ENCODE results near the gene RILPL1.
A peak's percentile ranks its signal among the peaks of the same experiment; 100 is the strongest.
"Not testable (repeated sequence)": the region's sequence is repeated elsewhere in the genome, so short reads cannot be mapped to it uniquely, and the experiment has no call there.

RILPL1 gene

DNA sequence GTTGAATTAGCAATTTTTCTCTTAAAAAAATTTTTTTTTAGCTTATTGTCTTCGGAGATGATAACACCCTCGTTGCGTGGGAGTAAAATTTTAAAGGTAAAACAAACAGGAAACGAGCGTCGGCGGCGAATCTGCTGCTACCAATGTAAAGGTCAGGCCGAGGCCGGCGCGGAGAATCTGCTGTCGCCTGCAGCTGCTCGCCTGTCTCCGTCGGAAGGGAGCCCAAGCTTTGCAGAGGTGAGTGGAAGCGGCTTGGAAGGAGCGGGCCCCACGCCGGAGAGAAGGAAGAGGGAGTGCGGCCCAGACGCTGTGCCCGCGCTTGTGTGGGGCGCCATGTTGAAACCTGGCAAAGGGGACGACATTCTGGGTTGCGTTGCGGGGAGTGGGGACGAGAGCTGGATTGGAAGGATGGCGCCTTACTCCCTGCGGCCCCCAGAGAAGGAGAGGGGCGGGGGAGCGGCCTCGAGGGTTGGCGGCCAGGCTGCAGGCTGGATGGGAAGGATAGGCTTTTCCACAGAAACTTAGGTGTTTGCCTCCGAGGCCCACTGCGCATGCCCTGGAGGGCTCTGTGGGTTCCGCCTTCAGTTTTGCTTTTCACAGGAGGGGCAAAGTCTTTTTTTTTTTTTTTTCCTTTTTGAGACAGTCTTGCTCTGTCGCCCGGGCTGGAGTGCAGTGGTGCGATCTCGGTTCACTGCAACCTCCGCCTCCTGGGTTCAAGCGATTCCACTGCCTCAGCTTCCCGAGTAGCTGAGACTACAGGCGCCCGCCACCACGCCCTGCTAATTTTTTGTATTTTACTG lies 75.3 kb downstream of the RILPL1 start, which contains the start of gene SNRNP35:
TSS of gene SNRNP35 (plus strand) at position 160 of the 800 bp plus-strand sequence. CDS start 7,402 bp downstream, outside the sequence.
- no peak for DNase-seq

DNA sequence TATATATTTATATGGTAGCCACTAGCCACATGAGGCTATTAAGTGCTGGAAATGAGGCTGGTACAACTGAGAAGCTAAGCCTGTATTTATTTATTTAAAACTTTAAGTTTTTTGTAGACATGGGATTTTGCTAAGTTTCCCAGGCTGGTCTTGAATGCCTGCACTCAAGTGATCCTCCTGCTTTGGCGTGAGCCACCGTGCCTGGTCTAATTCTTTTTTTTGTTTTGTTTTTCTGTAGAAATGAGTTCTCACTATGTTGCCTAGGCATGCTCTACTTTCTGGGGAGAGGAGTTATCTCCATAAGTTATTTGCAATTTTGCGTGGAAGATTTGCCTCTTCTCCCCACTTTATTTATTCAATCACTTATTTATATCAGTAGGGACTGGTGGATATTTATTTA lies 80.4 kb downstream of the RILPL1 start:
- no peak for DNase-seq

DNA sequence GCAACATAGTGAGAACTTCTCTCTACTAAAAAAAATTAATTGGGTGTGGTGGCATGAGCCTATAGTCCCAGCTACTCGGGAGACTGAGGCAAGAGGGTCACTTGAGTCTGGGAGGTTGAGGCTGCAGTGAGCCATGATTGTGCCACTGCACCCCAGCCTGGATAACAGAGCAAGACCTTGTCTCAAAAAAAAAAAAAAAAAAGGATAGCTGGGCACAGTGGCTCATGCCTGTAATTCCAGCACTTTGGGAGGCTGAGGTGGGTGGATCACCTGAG lies 81.3 kb downstream of the RILPL1 start:
- not testable (repeated sequence) for DNase-seq

DNA sequence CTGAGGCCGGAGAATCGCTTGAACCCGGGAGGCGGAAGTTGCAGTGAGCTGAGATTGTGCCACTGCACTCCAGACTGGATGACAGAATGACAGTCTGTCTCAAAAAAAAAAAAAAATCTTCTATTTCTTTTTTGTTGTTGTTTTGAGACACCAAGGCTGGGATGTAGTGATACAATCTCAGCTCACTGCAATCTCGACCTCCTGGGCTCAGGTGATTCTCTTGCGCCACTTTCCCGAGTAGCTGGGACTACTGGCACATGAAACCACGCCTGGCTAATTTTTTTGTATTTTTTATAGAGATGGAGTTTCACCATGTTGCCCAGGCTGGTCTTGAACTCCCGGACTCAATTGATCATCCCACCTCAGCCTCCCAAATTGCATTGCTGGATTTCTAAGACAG lies 82.9 kb downstream of the RILPL1 start:
- DNase-seq = no peak

DNA sequence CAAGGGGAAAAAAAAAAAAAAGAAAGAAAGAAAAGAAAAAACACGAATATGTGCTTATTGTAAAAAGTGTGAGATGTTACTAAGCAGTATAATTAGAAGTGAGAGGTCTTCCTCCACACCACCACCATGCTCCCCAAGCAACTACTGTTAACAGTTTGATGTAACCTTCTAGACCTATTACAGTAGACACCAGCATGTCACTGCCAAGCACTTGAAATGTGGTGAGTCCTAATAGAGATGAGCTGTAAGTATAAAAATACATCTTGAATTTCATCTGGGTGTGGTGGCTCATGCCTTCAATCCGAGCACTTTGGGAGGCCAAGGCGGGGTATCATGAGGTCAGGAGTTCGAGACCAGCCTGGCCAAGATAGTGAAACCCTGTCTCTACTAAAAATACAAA lies 83.7 kb downstream of the RILPL1 start:
- DNase-seq = no peak

DNA sequence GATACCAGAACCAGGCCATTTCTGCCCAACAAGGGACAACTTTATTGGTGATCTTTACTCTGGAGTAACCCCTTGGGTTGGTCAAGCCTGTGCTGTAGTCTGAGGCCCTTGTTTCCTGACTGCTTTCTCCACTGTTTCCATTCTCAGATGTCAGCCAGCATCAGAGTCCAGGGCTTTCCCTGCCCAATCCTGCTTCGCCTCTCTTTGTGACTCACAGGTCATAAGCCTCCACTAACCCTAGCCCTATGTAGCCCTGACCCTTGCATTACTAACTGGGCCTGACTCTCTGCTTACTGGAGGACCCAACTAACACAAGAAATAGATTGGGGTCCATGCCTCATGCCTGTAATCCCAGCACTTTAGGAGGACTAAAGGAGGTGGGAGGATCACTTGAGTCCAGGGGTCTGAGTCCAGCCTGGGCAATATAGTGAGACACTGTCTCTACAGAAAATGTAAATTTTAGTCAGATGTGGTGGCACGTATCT lies 84.2 kb downstream of the RILPL1 start:
- no peak for DNase-seq

DNA sequence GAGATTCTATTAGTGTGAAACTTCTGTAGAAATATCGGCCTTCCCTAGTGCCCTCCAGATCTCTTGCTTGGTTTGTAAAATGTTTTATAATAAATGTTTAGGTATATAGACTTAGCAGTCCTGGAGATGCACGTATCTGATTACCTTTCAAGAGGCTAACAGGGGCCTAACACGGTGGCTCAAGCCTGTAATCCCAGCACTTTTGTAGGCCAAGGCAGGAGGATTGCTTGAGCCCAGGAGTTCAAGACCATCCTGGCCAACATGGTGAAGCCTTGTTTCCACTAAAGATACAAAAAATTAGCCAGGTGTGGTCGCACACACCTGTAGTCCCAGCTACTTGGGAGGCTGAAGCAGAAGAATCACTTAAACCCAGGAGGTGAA lies 87.2 kb downstream of the RILPL1 start:
- no peak for DNase-seq

DNA sequence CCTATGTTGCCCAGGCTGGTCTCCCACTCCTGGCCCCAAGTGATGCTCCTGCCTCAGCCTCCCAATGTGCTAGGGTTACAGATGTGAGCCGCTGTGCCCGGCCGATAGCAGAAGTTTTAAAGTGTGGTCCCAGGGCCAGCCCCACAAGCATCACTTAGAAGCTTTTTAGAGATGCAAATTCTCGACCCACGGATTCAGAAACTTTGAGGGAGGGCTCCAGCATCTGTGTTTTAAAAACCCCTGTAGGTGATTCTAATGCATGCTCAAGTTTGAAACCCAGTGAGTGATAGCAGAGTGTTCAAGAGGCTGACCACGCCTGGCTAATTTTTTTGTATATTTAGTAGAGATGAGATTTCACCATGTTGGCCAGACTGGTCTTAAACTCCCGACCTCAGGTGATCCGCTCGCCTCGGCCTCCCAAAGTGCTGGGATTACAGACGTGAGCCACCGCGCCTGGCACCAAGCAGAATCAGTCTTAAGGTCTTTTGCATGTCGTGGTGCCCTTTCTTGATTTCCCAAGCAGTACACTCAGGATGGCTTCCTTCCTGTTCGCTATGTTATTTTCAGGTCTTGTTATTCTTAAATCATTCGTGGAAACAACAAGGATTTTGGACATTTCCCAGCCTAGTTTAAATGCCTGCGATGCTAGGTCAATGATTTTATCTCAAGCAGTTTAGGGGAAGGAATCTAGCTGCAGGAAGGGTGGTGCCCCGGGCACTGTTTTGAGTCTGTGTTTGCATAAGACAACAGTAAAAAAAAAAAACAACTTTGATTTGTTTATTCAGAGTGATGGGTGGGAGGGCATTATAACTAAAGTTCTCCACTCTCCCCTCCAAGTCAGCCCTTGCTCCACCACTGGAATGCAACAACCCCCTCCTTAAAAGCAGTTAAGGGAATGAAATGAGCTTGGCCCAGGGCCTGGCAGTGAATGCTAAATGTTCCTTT lies 87.9 kb downstream of the RILPL1 start:
- DNase-seq = no peak

DNA sequence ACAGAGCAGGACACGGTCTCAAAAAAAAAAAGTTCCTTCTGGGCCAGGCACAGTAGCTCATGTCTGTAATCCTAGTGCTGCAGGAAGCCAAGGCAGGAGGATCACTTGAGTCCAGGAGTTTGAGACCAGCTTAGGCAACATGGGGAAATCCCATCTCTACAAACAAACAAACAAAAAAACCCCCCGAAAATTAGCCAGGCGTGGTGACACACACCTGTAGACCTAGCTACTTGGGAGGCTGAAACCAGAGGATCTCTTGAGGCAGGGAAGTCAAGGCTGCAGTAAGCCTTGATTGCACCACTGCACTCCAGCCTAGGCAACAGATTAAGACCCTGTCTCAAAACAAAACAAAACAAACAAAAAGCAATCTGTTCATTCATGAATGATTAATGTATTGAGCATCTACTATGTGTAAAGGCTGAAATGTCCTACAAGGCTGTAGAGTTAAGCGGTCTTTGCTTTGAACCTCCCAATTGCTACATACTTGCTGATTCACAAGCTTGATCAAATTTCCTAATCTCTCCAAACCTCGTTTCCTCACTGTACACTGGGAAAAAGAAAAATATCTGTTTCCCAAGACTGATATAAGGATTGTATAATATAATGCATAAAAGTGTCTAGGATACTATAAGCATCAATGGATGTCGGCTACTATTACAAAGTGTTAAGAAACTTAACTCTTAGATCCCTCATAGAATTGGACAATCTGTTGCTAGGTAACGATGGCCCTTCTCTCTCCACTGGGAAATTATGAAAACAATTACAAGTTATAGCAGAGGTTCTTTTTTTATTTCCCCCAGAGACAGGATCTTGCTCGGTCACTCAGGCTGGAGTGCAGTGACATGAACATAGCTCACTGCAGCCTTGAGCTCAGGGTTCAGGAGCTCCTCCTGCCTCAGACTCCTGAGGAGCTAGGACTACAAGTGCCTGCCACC lies 89.2 kb downstream of the RILPL1 start:
- DNase-seq = no peak

DNA sequence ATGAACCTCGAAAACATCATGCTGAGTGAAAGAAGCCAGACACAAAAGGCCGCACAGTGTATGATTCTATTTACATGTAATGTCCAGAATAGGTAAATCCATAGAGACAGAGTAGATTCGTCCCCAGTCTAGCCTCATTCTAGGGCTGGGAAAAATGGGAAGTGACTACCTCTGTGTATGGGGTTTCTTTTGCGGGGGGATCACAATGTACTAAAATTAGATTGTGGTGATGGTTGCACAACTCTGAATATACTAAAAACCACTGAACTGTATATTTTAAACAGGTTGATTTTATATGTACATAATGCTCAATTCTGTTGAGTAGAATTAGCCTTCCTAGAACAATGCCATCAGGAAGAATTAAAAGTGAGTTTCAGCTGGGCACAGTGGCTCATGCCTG lies 90.7 kb downstream of the RILPL1 start:
- DNase-seq = no peak

DNA sequence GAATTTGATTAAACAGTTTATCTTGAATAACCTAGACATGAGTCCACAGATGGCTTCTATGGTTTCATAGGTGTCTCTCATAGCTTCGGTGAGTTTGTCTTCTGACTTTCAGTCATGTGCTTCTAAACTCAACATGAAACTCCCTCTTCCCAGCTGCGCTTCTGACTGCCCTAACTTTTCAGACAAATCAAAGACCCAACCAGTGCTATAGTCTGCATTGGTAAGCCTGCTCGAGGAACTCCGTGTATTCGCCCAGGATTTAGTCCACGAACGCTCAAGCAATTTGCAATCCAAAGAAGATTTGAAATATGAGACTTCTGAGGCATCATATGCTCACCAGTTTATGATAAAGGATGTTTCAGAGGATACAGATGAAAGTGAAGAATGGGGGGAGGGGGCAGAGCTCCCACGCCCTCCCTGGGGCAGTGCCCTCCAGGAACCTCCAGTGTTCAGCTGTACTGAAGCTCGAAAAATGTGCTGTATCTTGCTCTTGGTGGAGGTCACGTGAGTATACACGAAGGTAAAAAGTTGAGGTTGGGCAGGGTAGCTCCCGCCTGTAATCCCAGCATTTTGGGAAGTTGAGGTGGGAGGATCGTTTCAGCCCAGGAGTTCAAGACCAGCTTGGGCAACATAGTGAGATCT lies 91.9 kb downstream of the RILPL1 start:
- no peak for DNase-seq

DNA sequence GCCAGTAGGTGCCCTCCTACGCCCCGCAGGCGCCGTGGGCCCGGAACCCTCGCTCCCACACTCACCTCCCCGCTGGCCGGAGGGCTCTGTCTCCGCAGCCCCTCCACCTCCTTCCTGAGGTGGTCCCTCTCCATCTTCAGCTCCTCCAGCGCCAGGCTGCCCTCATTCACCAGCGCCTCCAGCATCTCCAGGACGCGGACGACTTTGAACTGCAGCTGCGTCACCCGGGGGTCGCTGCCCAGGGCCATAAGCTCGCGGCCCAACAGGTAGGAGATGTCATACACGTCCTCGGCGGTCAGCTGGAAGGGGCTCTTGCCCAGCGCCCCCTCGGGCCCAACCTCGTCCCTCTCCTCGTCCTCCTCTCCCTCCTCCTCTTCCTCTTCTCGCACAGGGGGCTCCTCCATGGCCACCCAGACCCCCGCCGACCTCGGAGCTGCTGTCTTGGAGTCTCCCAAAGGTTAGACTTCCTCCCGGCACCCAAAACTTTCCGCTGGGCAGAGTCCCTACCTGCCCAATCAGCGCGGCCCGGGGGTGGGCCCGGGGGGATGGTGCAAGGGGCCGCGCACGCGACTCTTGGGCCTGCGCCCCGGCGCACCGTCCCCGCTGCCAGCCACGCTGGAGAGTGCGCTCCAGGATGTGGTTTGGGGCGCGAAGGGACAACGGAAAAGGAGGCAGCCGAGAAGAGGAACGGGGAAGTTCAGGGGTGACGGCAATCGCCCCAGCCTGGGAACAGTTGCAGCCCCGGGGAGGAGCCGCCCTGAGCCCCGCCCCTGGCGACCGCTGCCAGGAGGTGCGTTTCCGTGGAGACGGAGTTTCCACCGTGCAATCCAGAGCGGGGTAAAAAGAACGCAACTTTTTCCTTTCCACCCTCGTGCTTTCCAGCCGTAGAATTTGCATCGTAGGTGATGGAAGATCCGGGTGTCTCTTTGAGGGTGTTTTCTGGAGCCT lies 97.2 kb downstream of the RILPL1 start, which contains the start of gene RILPL2:
TSS of gene RILPL2 (minus strand) at position 668 of the 948 bp plus-strand sequence. CDS start at position 404, 264 bp downstream.
- DNase-seq = peak; percentile 69

DNA sequence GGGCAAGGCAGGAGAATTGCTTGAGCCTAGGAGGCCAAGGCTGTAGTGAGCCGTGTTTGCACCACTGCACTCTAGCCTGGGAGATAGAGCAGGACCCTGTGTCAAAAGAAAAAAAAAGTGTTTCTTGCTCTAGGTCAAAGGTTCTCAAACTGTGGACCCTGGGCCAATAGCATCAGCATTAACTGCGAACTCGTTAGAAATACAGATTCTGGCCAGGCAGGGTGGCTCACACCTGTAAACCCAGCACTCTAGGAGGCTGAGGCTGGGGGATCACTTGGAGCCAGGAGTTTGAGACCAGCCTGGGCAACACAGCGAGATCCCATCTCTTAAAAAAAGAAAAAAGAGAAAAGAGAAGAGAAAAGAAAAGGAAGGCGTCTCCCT lies 97.9 kb downstream of the RILPL1 start:
- no peak for DNase-seq

DNA sequence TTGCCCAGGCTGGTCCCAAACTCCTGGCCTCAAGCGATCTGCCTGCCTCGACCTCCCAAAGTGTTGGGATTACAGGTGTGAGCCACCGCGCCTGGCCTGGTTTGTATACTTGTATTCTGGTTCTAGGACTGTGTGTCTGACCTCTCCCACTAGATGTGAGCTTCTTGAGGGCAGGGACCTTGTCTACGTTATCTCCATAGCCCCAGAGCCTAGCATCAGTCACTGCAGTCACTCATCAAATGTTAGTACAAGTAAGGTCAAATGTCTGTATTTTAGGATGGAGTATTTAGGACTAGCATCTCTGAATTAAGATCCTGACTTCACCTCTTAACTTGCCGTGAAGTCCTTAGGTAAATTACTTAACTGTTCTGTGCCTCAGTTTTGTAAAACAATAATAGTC lies 99.9 kb downstream of the RILPL1 start:
- no peak for DNase-seq

DNA sequence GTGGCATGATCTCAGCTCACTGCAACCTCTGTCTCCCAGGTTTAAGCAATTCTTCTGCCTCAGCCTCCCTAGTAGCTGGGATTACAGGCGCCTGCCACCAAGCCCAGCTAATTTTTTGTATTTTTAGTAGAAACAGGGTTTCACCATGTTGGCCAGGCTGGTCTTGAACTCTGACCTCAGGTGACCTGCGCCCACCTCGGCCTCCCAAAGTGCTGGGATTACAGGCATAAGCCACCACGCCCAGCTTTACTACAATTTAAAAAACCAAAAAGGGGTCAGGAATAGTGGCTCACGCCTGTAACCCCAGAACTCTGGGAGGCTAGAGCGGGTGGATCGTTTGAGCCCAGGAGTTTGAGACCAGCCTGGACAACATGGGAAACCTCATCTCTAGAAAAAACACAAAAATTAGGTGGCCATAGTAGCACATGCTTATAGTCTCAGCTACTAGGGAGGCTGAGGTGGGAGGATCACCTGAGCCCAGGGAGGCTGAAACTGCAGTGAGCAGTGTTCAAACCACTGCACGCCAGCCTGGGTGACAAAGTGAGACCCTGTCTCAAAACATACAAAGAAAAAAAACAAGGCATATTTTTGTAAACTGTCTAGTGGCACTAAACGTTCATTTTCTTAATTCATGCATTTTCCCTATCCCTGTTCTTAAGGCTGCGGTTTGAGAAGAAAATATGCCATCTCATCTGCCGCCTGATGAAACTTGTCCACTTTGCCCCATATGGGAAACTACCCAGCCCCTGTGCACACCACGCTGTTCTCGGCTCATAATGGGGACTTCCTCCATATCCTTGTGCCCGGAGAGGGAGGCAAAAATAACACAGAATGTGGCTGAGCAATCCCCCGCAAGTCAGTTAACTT lies 101.3 kb downstream of the RILPL1 start:
- not testable (repeated sequence) for DNase-seq

DNA sequence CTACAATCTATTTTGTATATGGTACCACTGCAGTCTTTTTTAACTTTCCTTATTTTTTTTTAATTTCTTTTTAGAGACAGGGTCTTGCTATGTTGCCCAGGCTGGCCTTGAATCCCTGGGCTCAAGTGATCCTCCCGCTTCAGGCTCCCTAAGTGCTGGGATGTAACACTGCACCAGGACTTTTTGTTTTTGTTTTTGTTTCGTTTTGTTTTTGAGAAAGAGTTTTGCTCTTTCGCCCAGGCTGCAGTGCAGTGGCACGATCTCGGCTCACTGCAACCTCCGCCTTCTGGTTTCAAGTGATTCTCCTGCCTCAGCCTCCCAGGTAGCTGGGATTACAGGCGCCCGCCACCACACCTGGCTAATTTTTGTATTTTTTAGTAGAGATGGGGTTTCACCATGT lies 104.4 kb downstream of the RILPL1 start:
- not testable (repeated sequence) for DNase-seq

DNA sequence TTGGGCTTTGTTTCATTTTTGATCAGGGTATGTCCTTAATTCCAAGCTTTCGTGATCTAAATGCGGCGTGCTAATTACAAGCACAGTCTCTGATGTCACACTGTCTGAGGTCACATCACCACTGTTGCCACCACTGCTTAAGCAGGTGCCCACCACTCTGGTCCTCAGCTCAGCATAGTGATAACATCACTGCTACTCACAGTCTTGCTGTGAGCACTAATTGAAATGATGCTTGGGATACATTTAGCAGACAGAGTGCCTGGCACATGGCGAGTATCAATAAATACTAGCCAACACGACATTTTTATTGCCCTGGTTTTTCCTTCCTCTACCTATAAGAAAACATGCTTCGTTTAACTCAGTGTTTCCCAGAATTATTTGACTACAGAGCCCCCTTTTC lies 104.9 kb downstream of the RILPL1 start:
- no peak for DNase-seq

DNA sequence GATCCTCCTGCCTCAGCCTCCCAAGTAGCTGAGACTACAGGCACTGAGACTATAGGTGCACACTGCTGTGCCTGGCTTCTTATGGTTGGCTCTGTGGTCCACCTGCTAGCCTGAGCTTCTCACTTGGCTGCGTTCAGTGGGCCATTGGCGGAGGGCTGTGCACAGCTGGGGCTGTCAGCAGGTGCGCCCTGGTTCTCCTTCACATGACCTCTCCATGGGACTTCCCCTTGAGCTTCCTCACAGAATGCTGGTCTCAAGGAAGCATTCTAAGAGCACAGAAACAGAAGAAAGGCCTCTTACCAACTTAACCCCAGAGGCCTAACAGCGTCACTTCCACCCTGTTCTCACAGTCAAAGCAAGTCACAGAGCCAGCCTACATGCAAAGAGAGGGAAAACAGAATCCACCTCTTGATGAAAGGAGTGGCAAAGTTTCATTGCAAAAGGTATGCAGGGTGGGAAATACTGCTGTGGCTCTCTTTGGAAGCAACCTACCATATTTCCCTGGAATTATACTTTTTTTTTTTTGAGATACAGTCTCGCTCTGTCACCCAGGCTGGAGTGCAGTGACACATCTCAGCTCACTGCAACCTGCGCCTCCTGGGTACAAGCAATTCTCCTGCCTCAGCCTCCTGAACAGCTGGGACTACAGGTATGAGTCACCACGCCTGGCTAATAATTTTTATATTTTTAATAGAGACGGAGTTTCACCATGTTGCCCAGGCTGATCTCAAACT lies 106.3 kb downstream of the RILPL1 start:
- no peak for DNase-seq

DNA sequence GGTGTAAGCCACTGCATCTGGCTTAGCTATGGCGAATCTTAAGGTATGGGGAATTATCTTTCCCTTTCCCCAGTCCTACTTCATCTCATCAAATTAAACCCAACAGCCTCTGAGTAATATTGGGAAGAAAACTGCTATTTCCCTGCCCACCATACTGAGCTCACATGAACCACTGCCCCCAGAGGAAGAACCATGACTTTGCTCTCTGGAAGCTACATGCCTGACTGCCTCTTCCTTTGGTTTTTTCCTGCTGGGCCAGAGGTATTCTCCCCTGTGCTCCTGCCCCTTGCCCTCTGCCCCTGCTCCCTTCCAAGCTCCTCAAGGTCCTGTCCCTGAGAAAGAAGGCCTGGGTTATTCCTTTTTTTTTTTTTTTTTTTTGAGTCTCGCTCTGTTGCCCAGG lies 112.2 kb downstream of the RILPL1 start:
- DNase-seq = no peak

All from 8988T (cell line).